Retinal pigment epithelial cell (primary cell): ENCODE measurements around the gene GALK1.

Experiments
- DNase-seq: peaks from one replicate; pipeline ENCODE4 v3.0.0-alpha.2; 2010; ENCODE audit warnings: low read depth
- H3K4me3 ChIP-seq: 2 replicates; pipeline ENCODE4 v1.5.1; 2011; ENCODE audit warnings: mild to moderate bottlenecking, low read length, control low read depth, moderate library complexity
- TF ChIP-seq, protein P1 (sequence below): conservative IDR thresholded peaks from 2 replicates; pipeline ENCODE4 v1.5.1; 2011; ENCODE audit warnings: low read depth, low read length, control low read depth, inconsistent platforms

The GALK1 gene

DNA sequence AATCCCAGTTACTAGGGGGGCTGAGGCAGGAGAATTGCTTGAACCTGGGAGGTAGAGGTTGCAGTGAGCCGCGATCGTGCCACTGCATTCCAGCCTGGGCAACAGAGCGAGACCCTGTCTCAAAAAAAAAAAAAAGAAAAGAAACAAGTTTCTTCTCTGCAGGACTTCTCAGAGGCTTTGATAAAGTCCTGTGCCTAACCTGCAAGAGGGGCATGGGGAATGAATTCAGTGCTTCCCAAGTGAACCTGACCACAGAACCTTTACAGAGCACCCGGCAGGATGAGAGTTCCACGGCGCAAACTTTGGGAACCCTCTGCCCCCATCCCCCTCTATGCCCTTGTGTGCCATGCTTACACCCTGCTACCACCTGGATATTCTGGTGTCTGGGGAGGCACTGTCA, 25.8 kb downstream of the GALK1 start:
- TF ChIP-seq, protein P1, sequence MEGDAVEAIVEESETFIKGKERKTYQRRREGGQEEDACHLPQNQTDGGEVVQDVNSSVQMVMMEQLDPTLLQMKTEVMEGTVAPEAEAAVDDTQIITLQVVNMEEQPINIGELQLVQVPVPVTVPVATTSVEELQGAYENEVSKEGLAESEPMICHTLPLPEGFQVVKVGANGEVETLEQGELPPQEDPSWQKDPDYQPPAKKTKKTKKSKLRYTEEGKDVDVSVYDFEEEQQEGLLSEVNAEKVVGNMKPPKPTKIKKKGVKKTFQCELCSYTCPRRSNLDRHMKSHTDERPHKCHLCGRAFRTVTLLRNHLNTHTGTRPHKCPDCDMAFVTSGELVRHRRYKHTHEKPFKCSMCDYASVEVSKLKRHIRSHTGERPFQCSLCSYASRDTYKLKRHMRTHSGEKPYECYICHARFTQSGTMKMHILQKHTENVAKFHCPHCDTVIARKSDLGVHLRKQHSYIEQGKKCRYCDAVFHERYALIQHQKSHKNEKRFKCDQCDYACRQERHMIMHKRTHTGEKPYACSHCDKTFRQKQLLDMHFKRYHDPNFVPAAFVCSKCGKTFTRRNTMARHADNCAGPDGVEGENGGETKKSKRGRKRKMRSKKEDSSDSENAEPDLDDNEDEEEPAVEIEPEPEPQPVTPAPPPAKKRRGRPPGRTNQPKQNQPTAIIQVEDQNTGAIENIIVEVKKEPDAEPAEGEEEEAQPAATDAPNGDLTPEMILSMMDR: no peak
- no peak overlapping the region for H3K4me3 ChIP-seq
- no peak for DNase-seq

DNA sequence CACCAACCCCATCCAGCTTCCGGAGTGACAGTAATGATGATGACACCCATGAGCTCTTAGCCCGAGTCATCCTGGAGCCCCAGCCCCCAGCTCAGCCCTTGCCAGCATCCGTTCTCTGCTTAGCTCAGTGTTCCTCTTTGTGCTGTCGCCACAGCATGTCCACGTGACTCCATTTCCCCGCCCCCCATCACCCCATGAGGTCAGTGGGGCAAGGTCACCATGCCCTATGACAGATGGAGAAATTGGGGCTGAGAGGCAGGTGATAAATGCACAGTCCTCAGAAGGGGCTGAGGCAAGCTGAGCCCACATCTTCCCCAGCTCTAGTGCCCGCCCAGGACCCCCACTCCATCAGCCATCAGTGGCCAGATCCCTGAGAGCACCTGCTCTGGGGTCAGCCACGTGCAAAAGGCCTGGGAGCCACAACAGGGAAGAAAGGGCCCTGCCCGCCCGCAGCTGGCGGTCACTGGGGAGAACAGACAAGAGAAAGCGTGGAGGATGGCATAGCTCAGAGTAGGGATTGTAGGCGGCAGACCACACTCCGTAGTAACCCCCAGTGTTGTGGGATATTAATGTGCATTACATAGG, 26.7 kb downstream of the GALK1 start:
- no peak overlapping the region for H3K4me3 ChIP-seq
- TF ChIP-seq, protein P1: no peak
- no peak for DNase-seq

DNA sequence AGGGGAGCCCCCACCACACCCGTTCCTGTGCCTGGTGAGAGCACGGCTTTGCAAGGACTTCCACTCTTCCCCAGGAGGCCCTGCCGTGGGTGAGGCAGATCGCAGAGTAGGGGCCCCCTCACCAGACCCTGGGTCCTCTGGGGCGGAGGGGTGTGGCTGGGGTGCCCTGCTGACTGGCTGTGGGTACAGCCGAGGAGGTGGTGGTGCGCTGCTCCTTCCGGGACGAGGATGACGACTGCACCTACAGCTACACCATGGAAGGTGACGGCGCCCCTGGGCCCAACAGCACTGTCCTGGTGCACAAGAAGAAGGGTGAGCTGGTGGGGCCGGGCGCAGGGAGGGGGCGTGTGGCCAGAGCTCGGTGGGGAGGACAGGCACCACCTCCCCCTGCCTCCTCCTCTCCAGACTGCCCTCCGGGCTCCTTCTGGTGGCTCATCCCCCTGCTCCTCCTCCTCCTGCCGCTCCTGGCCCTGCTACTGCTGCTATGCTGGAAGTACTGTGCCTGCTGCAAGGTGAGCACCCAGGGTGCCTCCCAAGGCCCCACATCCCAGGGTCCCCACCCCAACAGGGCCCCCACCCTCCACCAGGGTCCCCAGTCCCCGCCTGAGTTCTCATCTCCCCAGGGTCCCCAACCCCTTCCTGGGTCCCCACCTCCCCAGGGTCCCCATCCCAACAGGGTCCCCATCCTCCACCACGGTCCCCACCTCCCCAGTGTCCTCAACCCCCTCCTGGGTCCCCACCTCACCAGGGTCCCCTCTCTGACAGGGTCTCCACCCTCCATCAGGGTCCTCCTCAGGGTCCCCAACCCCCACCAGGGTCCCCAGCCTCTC, 27.6 kb downstream of the GALK1 start:
- TF ChIP-seq, protein P1: no peak
- no peak overlapping the region for H3K4me3 ChIP-seq
- DNase-seq: no peak

DNA sequence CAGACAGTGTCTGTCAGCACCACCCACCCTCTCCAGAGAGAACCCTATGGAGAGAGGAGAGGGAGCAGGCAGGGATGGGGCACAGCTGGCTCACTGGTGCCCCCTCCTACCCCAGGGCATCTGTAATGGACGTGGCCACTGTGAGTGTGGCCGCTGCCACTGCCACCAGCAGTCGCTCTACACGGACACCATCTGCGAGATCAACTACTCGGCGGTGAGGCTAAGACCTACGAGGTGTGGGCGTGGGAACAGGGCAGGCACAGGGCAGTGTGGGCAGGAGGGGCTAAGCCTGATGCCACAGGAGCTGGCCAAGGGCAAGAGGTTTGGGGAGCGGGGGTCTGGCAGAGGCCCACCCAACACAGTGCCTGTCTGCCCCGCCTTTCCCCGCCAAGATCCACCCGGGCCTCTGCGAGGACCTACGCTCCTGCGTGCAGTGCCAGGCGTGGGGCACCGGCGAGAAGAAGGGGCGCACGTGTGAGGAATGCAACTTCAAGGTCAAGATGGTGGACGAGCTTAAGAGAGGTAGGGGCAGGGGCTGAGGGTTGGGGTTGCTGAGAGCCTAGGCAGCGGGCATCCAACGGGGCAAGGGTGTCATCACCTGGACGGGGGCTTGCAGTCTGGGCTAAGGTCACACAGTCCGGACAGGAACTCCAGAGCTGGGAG, 28.7 kb downstream of the GALK1 start:
- DNase-seq: no peak
- H3K4me3 ChIP-seq: no peak overlapping the region
- TF ChIP-seq, protein P1: no peak

DNA sequence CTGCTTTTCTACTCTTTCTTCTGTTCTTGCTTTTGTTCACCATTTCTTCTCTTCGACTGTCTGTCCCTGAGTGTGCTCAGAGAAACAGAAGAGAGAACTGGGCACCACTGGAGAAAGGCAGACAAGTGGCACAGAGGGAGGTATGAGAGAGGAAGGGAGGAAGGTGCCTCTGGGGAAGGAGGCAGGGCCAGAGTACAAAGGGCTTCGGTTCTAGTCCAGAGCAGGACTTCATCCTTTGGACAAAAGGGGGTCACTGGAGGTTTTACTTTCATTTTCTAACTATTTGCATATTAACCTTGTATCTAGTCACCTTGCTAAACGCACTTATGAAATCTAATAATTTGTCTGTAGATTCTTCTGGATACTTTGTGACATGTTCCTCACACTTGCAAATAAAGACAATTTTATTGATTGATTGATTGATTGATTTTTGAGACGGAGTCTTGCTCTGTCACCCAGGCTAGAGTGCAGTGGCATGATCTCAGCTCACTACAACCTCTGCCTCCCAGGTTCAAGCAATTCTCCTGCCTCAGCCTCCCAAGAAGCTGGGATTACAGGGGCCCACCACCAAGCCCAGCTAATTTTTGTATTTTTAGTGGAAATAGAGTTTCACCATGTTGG, 30.2 kb downstream of the GALK1 start:
- TF ChIP-seq, protein P1: no peak
- DNase-seq: no peak
- H3K4me3 ChIP-seq: no peak overlapping the region

DNA sequence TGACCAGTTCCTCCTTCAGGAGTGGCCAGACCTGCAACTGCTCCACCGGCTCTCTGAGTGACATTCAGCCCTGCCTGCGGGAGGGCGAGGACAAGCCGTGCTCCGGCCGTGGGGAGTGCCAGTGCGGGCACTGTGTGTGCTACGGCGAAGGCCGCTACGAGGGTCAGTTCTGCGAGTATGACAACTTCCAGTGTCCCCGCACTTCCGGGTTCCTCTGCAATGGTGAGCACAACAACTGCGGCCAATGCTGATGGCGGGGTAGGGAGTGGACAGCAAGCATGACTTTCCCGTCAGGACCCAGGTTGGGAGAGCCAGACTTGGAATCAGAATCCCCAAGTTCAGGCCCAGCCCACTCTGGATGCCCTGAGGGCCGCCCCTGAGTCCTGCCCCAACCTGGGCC, 31.5 kb downstream of the GALK1 start:
- DNase-seq: no peak
- TF ChIP-seq, protein P1: no peak
- no peak overlapping the region for H3K4me3 ChIP-seq
